KG1 (cell line): Measurements from ENCODE around the gene TCP1.
"Not testable (repeated sequence)": the region's sequence is repeated elsewhere in the genome, so short reads cannot be mapped to it uniquely, and the experiment has no call there.

ENCODE experiments used
- DNase-seq: peaks from one replicate; lab custom pipeline; 2025; lab: John Stamatoyannopoulos, UW

Gene TCP1

DNA sequence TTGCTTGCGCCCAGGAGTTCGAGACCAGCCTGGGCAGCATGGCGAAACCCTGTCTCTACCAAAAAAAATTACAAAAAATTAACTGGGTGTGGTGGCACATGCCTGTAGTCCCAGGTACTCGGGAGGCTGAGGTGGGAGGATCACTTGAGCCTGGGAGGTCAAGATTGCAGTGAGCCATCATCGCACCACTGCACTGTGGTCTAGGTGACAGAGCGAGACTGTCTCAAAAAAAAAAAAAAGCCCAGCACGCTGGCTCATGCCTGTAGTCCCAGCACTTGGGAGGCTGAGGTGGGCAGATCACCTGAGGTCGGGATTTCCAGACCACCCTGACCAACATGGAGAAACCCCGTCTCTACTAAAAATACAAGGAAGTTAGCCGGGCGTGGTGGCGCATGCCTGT is 56.0 kb downstream of the TCP1 start:
- DNase-seq: not testable (repeated sequence)

DNA sequence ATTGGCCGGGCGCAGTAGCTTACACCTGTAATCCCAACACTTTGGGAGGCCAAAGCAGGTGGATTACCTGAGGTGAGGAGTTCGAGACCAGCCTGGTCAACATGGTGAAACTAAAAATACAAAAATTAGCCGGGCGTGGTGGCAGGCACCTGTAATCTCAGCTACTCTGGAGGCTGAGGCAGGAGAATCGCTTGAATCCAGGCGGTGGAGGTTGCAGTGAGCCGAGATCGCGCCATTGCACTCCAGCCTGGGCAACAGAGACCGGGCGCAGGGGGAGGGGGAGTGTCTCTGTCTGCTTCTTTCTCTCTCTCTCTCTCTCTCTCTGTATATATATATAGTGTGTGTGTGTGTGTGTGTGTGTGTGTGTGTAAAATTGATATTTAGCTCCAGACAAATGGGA is 56.9 kb downstream of the TCP1 start:
- not testable (repeated sequence) for DNase-seq

DNA sequence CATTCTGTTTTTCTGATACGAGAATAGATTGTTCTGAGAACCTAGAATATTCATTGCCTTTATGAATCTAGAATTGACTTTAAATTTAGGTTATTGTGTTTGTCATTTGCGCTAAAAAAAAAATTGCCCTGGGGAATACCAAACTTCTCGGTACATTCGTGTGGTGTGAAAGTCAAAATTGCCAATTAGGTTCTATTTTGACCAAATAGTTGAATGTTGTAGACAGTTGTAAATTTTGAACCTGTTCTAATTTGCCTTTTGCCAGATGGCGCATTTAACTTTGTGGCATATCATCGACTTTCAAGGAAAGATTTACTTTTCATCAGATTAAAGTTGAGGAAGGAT is 59.1 kb downstream of the TCP1 start:
- DNase-seq: no peak

DNA sequence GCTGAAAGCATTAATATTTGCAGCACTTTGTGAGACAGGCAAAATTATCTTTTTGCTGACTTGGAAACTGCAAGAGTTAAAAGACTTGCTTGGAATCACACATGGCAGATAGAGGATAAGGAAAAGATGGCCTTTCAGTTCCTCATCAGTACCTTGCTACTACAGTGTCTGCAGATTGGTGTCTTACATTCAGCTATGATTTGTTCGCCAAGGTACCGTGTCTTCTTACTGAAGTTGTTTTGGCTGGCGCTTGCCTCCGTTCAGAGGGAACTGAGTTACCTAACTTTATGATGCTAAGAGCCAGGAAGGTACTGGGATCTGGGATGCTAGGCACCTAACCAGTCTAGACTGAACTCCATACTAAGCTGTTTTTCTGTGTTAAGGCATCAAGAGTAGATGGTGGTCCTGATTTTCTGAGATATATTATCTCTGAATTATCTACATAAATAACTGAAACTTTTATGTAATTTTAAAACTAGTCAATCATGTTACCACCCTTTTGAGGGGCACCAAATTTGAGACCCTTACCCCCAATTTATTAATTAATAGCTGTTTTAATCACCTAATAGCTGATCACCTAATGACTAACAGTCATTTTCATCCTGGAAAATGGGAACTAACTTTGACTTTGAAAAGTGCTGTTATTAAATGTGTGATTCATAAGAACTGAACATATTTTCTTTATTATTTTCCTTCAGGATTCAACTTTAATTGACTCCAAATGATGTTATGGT is 59.6 kb downstream of the TCP1 start:
- no peak for DNase-seq

DNA sequence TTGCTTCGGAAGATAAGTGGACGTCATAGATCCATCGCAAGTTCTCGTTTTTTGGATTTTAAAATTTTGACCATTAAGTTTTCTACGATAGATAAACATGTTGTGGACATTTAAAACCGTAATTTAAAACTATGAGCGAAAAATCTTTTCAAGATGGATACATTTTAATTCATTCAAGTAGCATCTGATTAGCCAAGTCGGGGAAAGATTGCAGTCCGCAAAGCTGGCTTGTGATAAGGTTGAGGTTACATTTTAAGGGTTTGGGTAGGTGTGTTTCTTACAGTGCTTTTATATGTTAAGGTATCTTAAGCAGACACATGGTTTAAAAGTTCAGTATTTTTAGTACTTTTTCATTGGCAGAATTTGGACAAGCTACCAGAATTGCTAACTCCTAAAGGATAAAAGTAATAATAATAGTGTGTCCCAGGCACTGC is 60.9 kb downstream of the TCP1 start:
- DNase-seq: no peak
